ENCODE measurements around the gene ATP11A. TPM values are rescaled to one million over a fixed set of nuclear protein-coding genes. Genes with fewer than 3 reads are reported as not detected.
"Not testable (repeated sequence)": the region's sequence is repeated elsewhere in the genome, so short reads cannot be mapped to it uniquely, and the experiment has no call there.

The ATP11A gene
- total RNA-seq, 8 experiments from 2014 or later, result 6.7 to 36.1 (median 10.2) TPM

GRCh38 chr13:112777637-112778406 lies 88.0 kb downstream of the ATP11A start:
- H3K4me1 ChIP-seq (replicated peaks in 1 of 2), result peaks cover 28 to 30% of the 10 kb centered on the region in 2 donors
- WGBS, 10 experiments, result 60 to 100% (median 96%) methylated on average over 1 to 12 of the region's 27 CpGs; no CpG with 5 or more reads in 1 of the 10 experiments
- in situ Hi-C loops (cut with MboI; ENCODE audit: low pct_unique_long_range_greater_than_20kb in 2 of 9, low sequenced_read_pairs in 9 of 9, unreplicated experiment in 9 of 9), result no loop called here
- no peak overlapping the region for H3K4me3 ChIP-seq
- H3K27ac ChIP-seq, result no peak overlapping the region
- no peak for ATAC-seq (replicated peaks in 6 of 8)

GRCh38 chr13:112779856-112780604 lies 90.2 kb downstream of the ATP11A start:
- whole genome bisulfite sequencing, 10 experiments, result 52 to 93% (median 82%) methylated on average over 1 to 12 of the region's 23 CpGs; no CpG with 5 or more reads in 2 of the 10 experiments
- H3K4me3 ChIP-seq, result no peak overlapping the region
- no peak for ATAC-seq (replicated peaks in 6 of 8)
- no peak overlapping the region for H3K27ac ChIP-seq
- H3K4me1 ChIP-seq (replicated peaks in 1 of 2), result peaks cover 41 to 43% of the 10 kb centered on the region in 2 donors
- in situ Hi-C loops (cut with MboI; ENCODE audit: low pct_unique_long_range_greater_than_20kb in 2 of 9, low sequenced_read_pairs in 9 of 9, unreplicated experiment in 9 of 9), result no loop called here

GRCh38 chr13:112781287-112781686 lies 91.4 kb downstream of the ATP11A start:
- Histone ChIP-seq H3K4me3 (no peak overlapping the region), H3K4me1 (replicated peaks in 1 of 2) (peaks cover 34 to 35% of the 10 kb centered on the region in 2 donors), H3K27ac (no peak overlapping the region)
- in situ Hi-C loops (cut with MboI; ENCODE audit: low pct_unique_long_range_greater_than_20kb in 2 of 9, low sequenced_read_pairs in 9 of 9, unreplicated experiment in 9 of 9), result no loop called here
- 87 to 100% (median 96%) methylated on average over 2 to 14 of the region's 18 CpGs; no CpG with 5 or more reads in 1 of the 10 experiments for WGBS, 10 experiments
- ATAC-seq (replicated peaks in 6 of 8), result no peak

- no peak overlapping the region for H3K27ac ChIP-seq
- 31 to 100% (median 83%) methylated on average over 1 to 18 of the region's 19 CpGs; no CpG with 5 or more reads in 1 of the 10 experiments for WGBS, 10 experiments
- in situ Hi-C loops (cut with MboI; ENCODE audit: low pct_unique_long_range_greater_than_20kb in 2 of 9, low sequenced_read_pairs in 9 of 9, unreplicated experiment in 9 of 9), result no loop called here
- ATAC-seq (replicated peaks in 6 of 8), result peak in 4 of 8 experiments; percentile 14 to 76 (median 50)
- no peak overlapping the region for H3K4me3 ChIP-seq
- peaks cover 29 to 30% of the 10 kb centered on the region in 2 donors for H3K4me1 ChIP-seq (replicated peaks in 1 of 2)
Measured at GRCh38 chr13:112781881-112782361, 92.1 kb downstream of the ATP11A start.

GRCh38 chr13:112782429-112783010 lies 92.7 kb downstream of the ATP11A start:
- peaks cover 29 to 30% of the 10 kb centered on the region in 2 donors for H3K4me1 ChIP-seq (replicated peaks in 1 of 2)
- H3K27ac ChIP-seq, result no peak overlapping the region
- no peak overlapping the region for H3K4me3 ChIP-seq
- ATAC-seq (replicated peaks in 6 of 8), result no peak
- WGBS, 10 experiments, result 59 to 80% (median 71%) methylated on average over 2 to 9 of the region's 15 CpGs; no CpG with 5 or more reads in 6 of the 10 experiments
- in situ Hi-C loops (cut with MboI; ENCODE audit: low pct_unique_long_range_greater_than_20kb in 2 of 9, low sequenced_read_pairs in 9 of 9, unreplicated experiment in 9 of 9), result no loop called here

- peak in 7 of 8 experiments; percentile 5 to 51 (median 31) for ATAC-seq (replicated peaks in 6 of 8)
- Histone ChIP-seq H3K4me1 (replicated peaks in 1 of 2) (peaks cover 29 to 30% of the 10 kb centered on the region in 2 donors), H3K27ac (peak overlapping the region in 1 of 2 donors; percentile 26), H3K4me3 (no peak overlapping the region)
- WGBS, 10 experiments, result 20 to 100% (median 94%) methylated on average over 1 to 7 of the region's 28 CpGs; no CpG with 5 or more reads in 4 of the 10 experiments
- in situ Hi-C loops (cut with MboI; ENCODE audit: low pct_unique_long_range_greater_than_20kb in 2 of 9, low sequenced_read_pairs in 9 of 9, unreplicated experiment in 9 of 9), result no loop called here
Measured at GRCh38 chr13:112783135-112783977, 93.5 kb downstream of the ATP11A start.

- Histone ChIP-seq H3K4me3 (no peak overlapping the region), H3K4me1 (replicated peaks in 1 of 2) (peaks cover 29 to 30% of the 10 kb centered on the region in 2 donors), H3K27ac (peak overlapping the region in 1 of 2 donors; percentile 26)
- in situ Hi-C loops (cut with MboI; ENCODE audit: low pct_unique_long_range_greater_than_20kb in 2 of 9, low sequenced_read_pairs in 9 of 9, unreplicated experiment in 9 of 9), result no loop called here
- ATAC-seq (replicated peaks in 6 of 8), result peak; percentile 66 to 98 (median 86)
- 20 to 80% (median 69%) methylated on average over 1 to 9 of the region's 9 CpGs; no CpG with 5 or more reads in 1 of the 10 experiments for WGBS, 10 experiments
Measured at GRCh38 chr13:112783978-112784371, 94.1 kb downstream of the ATP11A start.

GRCh38 chr13:112784811-112785482 lies 95.1 kb downstream of the ATP11A start:
- WGBS, 10 experiments, result 80 to 100% (median 96%) methylated on average over 1 to 19 of the region's 29 CpGs; no CpG with 5 or more reads in 3 of the 10 experiments
- in situ Hi-C loops (cut with MboI; ENCODE audit: low pct_unique_long_range_greater_than_20kb in 2 of 9, low sequenced_read_pairs in 9 of 9, unreplicated experiment in 9 of 9), result no loop called here
- no peak for ATAC-seq (replicated peaks in 6 of 8)
- no peak overlapping the region for H3K4me3 ChIP-seq
- no peak overlapping the region for H3K27ac ChIP-seq
- H3K4me1 ChIP-seq (replicated peaks in 1 of 2), result peaks cover 29 to 30% of the 10 kb centered on the region in 2 donors

GRCh38 chr13:112785483-112785856 lies 95.6 kb downstream of the ATP11A start:
- H3K4me1 ChIP-seq (replicated peaks in 1 of 2), result peaks cover 29 to 30% of the 10 kb centered on the region in 2 donors
- WGBS, 10 experiments, result 83 to 100% (median 100%) methylated on average over 1 to 6 of the region's 16 CpGs; no CpG with 5 or more reads in 4 of the 10 experiments
- no peak for ATAC-seq (replicated peaks in 6 of 8)
- in situ Hi-C loops (cut with MboI; ENCODE audit: low pct_unique_long_range_greater_than_20kb in 2 of 9, low sequenced_read_pairs in 9 of 9, unreplicated experiment in 9 of 9), result no loop called here
- H3K27ac ChIP-seq, result no peak overlapping the region
- H3K4me3 ChIP-seq, result no peak overlapping the region

- H3K4me1 ChIP-seq (replicated peaks in 1 of 2), result peaks cover 22 to 23% of the 10 kb centered on the region in 2 donors
- H3K27ac ChIP-seq; H3K4me3 ChIP-seq; ATAC-seq (replicated peaks in 6 of 8); in situ Hi-C loops (cut with MboI; ENCODE audit: low pct_unique_long_range_greater_than_20kb in 2 of 9, low sequenced_read_pairs in 9 of 9, unreplicated experiment in 9 of 9): not testable (repeated sequence)
- whole genome bisulfite sequencing, 10 experiments, result 71 to 100% methylated on average over 3 to 5 of the region's 14 CpGs; no CpG with 5 or more reads in 8 of the 10 experiments
Measured at GRCh38 chr13:112786810-112787209, 97.0 kb downstream of the ATP11A start.

GRCh38 chr13:112790735-112791641 lies 101.2 kb downstream of the ATP11A start:
- in situ Hi-C loops (cut with MboI; ENCODE audit: low pct_unique_long_range_greater_than_20kb in 2 of 9, low sequenced_read_pairs in 9 of 9, unreplicated experiment in 9 of 9), result no loop called here
- 58 to 100% (median 93%) methylated on average over 3 to 7 of the region's 18 CpGs; no CpG with 5 or more reads in 2 of the 10 experiments for WGBS, 10 experiments
- peak in 2 of 8 experiments; percentile 71 to 77 for ATAC-seq (replicated peaks in 6 of 8)
- Histone ChIP-seq H3K4me3 (no peak overlapping the region), H3K4me1 (replicated peaks in 1 of 2) (no peaks in the 10 kb centered on the region), H3K27ac (no peak overlapping the region)

Data from motor neuron (in vitro differentiated cells).